K562 (cell line): Measurements from ENCODE around the gene RIIAD1. TPM values are rescaled to one million over a fixed set of nuclear protein-coding genes. Genes with fewer than 3 reads are reported as not detected.
A peak's percentile ranks its signal among the peaks of the same experiment; 100 is the strongest.

Experiments
- KLF13 ChIP-seq: fragments of 450-650 bp; IDR thresholded peaks from 2 replicates; pipeline ENCODE4 v1.6.1; 2016; ENCODE audit warnings: missing genetic modification characterization, low read depth, mild to moderate bottlenecking, missing compliant biosample characterization, moderate library complexity, borderline replicate concordance
- MTA1 ChIP-seq: fragments of 450-650 bp; IDR thresholded peaks from 2 replicates; pipeline ENCODE4 v1.6.1; 2017; ENCODE audit warnings: borderline replicate concordance
- PHF8 ChIP-seq: fragments of 200-600 bp; sonication (generic); IDR thresholded peaks from 2 replicates; pipeline ENCODE4 v1.6.1; 2012; ENCODE audit warnings: mixed run types, mild to moderate bottlenecking, inconsistent platforms, low read length, moderate library complexity, borderline replicate concordance
- RAD51 ChIP-seq: fragments of 450-650 bp; IDR thresholded peaks from 2 replicates; pipeline ENCODE4 v1.7.1; 2016; ENCODE audit warnings: low read depth, mild to moderate bottlenecking, borderline replicate concordance
- SUPT5H ChIP-seq: fragments of 450-650 bp; IDR thresholded peaks from 2 replicates; pipeline ENCODE4 v1.6.1; 2016
- ZNF274 ChIP-seq: IDR thresholded peaks from 2 replicates; pipeline ENCODE4 v1.6.1; 2011; ENCODE audit warnings: low read depth, mild to moderate bottlenecking, low read length, moderate library complexity, borderline replicate concordance
- polyA plus RNA-seq, 8 experiments: library from polyadenylated mRNA; depleted of rRNA in 4 of 8; stranded (reverse) in 5 of 8; unstranded in 3 of 8; fragments of >200 nt; fragmentation: Nextera tagmentation in 2 of 8; fragmentation: Illumina TruSeq in 1 of 8; extraction: Ambion mirVana in 2 of 8; extraction: Trizol in 1 of 8; gene quantifications; 2 replicates each; pipeline versions ENCODE4 v1.2.1 to v1.2.3, GENCODE V29; 2011 to 2014; ENCODE audit warnings: inconsistent platforms in 1 of 8, missing spikeins in 1 of 8
- total RNA-seq, 7 experiments: library from RNA; depleted of rRNA in 6 of 7; stranded (reverse); fragments of >200 nt in 6 of 7; fragmentation: Illumina TruSeq in 2 of 7; extraction: Trizol in 2 of 7; gene quantifications; 2 replicates each; pipeline versions ENCODE4 v1.2.1 to v1.2.3, GENCODE V29; 2011 to 2021; ENCODE audit warnings: low replicate concordance in 1 of 7
- TF ChIP-seq, protein P1 (sequence below): fragments of 450-650 bp; IDR thresholded peaks from 2 replicates; pipeline ENCODE4 v1.6.1; 2016; ENCODE audit warnings: low read depth
- TF ChIP-seq, protein P2 (sequence below): fragments of 250-450 bp; sonication (Bioruptor Pico); IDR thresholded peaks from 2 replicates; pipeline ENCODE4 v1.6.1; 2021; ENCODE audit warnings: mild to moderate bottlenecking
- TF ChIP-seq, protein P3 (sequence below): fragments of 250-450 bp; sonication (Bioruptor Pico); IDR thresholded peaks from 2 replicates; pipeline ENCODE4 v1.5.0; 2020; ENCODE audit warnings: mild to moderate bottlenecking, borderline replicate concordance
- TF ChIP-seq, protein P4 (sequence below): sonication (generic); formaldehyde crosslinking; IDR thresholded peaks from 2 replicates; pipeline ENCODE4 v1.8.0; 2022; ENCODE audit warnings: missing genetic modification reagents, mild to moderate bottlenecking, borderline replicate concordance
- TF ChIP-seq, protein P5 (sequence below): sonication (generic); formaldehyde crosslinking; IDR thresholded peaks from 2 replicates; pipeline ENCODE4 v1.8.1; 2022; ENCODE audit warnings: missing genetic modification reagents

RIIAD1 gene
- total and polyA plus RNA-seq, 9 of the 15 experiments (the other 6 are each of a cell fraction or from before 2014, with no cell fraction given): not detected

DNA sequence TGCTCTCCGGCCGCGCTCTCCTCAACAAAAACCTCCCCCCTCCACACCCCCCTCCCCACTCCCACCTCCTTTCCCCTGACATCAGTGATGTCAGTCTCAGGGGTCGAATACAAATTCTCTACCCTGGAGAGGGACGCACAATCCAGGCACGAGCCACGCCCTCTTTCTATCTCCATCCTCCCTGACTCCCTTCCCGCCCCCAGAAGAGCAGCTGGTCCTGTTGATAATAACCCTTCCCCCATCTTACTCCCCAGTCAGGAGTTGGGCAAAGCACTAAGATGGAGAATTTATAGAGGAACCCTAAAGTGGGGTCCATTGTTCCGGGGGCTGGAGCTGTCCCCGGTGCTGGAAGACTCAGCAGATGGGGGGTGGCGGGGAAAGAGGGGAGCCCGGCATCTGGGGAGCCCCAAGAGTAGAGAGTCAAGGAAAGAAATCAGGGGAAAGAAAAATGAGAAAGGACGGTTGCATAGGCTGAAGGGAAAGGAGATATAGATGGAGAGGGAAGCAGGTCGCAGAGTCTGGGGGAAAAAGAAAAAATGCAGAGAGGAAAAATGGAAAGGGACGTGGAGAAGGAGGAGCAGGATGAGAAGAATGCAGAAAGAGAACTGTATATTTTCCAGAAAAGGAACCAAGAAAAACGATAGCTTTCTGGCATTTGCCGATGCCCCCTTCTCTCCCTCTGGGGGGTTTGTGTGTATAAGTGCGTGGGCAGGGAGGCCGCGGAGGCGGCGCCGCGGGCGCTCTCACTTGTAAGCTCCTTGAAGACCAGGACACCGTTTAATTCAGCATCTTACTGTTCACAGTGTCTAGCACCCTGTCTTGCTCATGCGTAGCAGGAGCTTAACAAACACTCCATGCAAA, 4.3 kb upstream of the RIIAD1 start, which contains the start of gene CELF3 (continued):
- TF ChIP-seq, protein P1, sequence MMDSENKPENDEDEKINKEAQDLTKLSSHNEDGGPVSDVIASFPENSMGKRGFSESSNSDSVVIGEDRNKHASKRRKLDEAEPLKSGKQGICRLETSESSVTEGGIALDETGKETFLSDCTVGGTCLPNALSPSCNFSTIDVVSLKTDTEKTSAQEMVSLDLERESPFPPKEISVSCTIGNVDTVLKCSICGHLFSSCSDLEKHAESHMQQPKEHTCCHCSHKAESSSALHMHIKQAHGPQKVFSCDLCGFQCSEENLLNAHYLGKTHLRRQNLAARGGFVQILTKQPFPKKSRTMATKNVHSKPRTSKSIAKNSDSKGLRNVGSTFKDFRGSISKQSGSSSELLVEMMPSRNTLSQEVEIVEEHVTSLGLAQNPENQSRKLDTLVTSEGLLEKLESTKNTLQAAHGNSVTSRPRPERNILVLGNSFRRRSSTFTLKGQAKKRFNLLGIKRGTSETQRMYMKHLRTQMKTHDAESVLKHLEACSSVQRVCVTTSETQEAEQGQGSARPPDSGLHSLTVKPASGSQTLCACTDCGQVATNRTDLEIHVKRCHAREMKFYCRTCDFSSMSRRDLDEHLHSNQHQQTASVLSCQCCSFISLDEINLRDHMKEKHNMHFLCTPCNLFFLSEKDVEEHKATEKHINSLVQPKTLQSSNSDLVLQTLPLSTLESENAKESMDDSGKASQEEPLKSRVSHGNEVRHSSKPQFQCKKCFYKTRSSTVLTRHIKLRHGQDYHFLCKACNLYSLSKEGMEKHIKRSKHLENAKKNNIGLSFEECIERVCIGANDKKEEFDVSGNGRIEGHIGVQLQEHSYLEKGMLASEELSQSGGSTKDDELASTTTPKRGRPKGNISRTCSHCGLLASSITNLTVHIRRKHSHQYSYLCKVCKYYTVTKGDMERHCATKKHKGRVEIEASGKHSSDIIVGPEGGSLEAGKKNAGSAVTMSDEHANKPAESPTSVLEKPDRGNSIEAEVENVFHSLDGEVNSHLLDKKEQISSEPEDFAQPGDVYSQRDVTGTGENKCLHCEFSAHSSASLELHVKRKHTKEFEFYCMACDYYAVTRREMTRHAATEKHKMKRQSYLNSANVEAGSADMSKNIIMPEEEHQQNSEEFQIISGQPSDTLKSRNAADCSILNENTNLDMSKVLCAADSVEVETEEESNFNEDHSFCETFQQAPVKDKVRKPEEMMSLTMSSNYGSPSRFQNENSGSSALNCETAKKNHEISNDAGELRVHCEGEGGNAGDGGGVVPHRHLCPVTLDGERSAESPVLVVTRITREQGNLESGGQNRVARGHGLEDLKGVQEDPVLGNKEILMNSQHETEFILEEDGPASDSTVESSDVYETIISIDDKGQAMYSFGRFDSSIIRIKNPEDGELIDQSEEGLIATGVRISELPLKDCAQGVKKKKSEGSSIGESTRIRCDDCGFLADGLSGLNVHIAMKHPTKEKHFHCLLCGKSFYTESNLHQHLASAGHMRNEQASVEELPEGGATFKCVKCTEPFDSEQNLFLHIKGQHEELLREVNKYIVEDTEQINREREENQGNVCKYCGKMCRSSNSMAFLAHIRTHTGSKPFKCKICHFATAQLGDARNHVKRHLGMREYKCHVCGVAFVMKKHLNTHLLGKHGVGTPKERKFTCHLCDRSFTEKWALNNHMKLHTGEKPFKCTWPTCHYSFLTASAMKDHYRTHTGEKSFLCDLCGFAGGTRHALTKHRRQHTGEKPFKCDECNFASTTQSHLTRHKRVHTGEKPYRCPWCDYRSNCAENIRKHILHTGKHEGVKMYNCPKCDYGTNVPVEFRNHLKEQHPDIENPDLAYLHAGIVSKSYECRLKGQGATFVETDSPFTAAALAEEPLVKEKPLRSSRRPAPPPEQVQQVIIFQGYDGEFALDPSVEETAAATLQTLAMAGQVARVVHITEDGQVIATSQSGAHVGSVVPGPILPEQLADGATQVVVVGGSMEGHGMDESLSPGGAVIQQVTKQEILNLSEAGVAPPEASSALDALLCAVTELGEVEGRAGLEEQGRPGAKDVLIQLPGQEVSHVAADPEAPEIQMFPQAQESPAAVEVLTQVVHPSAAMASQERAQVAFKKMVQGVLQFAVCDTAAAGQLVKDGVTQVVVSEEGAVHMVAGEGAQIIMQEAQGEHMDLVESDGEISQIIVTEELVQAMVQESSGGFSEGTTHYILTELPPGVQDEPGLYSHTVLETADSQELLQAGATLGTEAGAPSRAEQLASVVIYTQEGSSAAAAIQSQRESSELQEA: no peak
- TF ChIP-seq, protein P2, sequence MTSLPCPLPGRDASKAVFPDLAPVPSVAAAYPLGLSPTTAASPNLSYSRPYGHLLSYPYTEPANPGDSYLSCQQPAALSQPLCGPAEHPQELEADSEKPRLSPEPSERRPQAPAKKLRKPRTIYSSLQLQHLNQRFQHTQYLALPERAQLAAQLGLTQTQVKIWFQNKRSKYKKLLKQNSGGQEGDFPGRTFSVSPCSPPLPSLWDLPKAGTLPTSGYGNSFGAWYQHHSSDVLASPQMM (CRISPR knock-in tag): no peak
- TF ChIP-seq KLF13 (tag): peak; percentile 75; the same call in 1 of the 2 replicates
- TF ChIP-seq MTA1: 0 out of 2 replicates have a peak, but pooled peaks have one; percentile 43
- TF ChIP-seq SUPT5H: no peak
- TF ChIP-seq, protein P3, sequence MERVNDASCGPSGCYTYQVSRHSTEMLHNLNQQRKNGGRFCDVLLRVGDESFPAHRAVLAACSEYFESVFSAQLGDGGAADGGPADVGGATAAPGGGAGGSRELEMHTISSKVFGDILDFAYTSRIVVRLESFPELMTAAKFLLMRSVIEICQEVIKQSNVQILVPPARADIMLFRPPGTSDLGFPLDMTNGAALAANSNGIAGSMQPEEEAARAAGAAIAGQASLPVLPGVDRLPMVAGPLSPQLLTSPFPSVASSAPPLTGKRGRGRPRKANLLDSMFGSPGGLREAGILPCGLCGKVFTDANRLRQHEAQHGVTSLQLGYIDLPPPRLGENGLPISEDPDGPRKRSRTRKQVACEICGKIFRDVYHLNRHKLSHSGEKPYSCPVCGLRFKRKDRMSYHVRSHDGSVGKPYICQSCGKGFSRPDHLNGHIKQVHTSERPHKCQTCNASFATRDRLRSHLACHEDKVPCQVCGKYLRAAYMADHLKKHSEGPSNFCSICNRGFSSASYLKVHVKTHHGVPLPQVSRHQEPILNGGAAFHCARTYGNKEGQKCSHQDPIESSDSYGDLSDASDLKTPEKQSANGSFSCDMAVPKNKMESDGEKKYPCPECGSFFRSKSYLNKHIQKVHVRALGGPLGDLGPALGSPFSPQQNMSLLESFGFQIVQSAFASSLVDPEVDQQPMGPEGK: no peak
- TF ChIP-seq, protein P4, sequence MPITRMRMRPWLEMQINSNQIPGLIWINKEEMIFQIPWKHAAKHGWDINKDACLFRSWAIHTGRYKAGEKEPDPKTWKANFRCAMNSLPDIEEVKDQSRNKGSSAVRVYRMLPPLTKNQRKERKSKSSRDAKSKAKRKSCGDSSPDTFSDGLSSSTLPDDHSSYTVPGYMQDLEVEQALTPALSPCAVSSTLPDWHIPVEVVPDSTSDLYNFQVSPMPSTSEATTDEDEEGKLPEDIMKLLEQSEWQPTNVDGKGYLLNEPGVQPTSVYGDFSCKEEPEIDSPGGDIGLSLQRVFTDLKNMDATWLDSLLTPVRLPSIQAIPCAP (CRISPR knock-in tag): no peak
- no peak for TF ChIP-seq ZNF274
- no peak for TF ChIP-seq RAD51
- TF ChIP-seq, protein P5, sequence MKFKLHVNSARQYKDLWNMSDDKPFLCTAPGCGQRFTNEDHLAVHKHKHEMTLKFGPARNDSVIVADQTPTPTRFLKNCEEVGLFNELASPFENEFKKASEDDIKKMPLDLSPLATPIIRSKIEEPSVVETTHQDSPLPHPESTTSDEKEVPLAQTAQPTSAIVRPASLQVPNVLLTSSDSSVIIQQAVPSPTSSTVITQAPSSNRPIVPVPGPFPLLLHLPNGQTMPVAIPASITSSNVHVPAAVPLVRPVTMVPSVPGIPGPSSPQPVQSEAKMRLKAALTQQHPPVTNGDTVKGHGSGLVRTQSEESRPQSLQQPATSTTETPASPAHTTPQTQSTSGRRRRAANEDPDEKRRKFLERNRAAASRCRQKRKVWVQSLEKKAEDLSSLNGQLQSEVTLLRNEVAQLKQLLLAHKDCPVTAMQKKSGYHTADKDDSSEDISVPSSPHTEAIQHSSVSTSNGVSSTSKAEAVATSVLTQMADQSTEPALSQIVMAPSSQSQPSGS (CRISPR knock-in tag): no peak
- no peak for TF ChIP-seq PHF8
